ENCODE measurements around the gene RPS27. TPM values are rescaled to one million over a fixed set of nuclear protein-coding genes. Genes with fewer than 3 reads are reported as not detected.
"Not testable (repeated sequence)": the region's sequence is repeated elsewhere in the genome, so short reads cannot be mapped to it uniquely, and the experiment has no call there.

RPS27 gene
- total RNA-seq, 1 donor from 2014 or later = 2,665 TPM

DNA sequence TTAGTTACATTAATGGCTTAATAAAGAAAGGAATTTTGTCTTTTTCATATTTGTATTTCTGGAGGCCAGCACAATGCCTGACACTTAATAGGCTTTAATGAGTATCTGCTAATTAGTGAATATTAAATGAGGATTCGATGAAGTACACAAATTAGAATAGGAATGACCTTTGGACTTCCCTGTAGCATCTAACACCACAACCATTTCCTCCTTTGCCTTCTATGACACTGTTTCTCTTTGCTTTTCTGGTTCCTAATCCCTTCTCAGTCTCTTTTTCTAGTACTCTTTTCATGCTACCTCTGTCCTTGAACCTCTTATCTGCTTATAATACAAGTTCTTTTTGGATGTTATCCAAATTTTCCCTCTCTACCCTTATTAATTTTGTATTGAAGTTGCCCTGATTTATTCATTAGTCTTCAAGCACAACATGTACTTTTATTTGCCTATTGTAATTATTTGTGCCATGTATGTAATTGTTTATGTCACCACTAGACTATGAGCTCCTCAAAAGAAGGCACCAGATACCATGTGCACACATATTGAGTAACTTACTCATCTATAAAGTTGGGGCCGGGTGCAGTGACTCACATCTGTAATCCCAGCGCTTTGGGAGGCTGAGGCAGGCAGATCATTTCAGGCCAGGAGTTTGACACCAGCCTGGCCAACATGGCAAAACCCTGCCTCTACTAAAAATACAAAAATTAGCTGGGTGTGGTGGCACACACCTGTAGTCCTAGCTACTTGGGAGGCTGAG is 23.8 kb downstream of the RPS27 start:
- no peak for DNase-seq (ENCODE audit: low spot score)
- TF ChIP-seq, protein P1, sequence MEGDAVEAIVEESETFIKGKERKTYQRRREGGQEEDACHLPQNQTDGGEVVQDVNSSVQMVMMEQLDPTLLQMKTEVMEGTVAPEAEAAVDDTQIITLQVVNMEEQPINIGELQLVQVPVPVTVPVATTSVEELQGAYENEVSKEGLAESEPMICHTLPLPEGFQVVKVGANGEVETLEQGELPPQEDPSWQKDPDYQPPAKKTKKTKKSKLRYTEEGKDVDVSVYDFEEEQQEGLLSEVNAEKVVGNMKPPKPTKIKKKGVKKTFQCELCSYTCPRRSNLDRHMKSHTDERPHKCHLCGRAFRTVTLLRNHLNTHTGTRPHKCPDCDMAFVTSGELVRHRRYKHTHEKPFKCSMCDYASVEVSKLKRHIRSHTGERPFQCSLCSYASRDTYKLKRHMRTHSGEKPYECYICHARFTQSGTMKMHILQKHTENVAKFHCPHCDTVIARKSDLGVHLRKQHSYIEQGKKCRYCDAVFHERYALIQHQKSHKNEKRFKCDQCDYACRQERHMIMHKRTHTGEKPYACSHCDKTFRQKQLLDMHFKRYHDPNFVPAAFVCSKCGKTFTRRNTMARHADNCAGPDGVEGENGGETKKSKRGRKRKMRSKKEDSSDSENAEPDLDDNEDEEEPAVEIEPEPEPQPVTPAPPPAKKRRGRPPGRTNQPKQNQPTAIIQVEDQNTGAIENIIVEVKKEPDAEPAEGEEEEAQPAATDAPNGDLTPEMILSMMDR (IDR thresholded peaks at IDR 0.05; ENCODE audit: unreplicated experiment) = no peak
- H3K9me3 Mint-ChIP-seq (ENCODE audit: unreplicated experiment) = no peaks in the 10 kb centered on the region
- no peak overlapping the region for H3K4me3 Mint-ChIP-seq (ENCODE audit: unreplicated experiment)
- no peaks in the 10 kb centered on the region for H3K4me1 Mint-ChIP-seq (ENCODE audit: unreplicated experiment)
- no peak overlapping the region for H3K27ac Mint-ChIP-seq (ENCODE audit: unreplicated experiment)
- H3K27me3 Mint-ChIP-seq (ENCODE audit: unreplicated experiment) = peaks cover 3% of the 10 kb centered on the region
- H3K36me3 Mint-ChIP-seq (ENCODE audit: low read depth, unreplicated experiment) = no peaks in the 10 kb centered on the region

GRCh38 chr1:154019269-154019668 is 28.7 kb downstream of the RPS27 start:
- Mint-ChIP-seq H3K9me3 (ENCODE audit: unreplicated experiment) (no peaks in the 10 kb centered on the region), H3K27me3 (ENCODE audit: unreplicated experiment) (peaks cover 3% of the 10 kb centered on the region), H3K4me3 (ENCODE audit: unreplicated experiment) (no peak overlapping the region), H3K4me1 (ENCODE audit: unreplicated experiment) (no peaks in the 10 kb centered on the region), H3K27ac (ENCODE audit: unreplicated experiment) (no peak overlapping the region), H3K36me3 (ENCODE audit: low read depth, unreplicated experiment) (no peaks in the 10 kb centered on the region)
- no peak for DNase-seq (ENCODE audit: low spot score)
- TF ChIP-seq, protein P1 (IDR thresholded peaks at IDR 0.05; ENCODE audit: unreplicated experiment) = no peak

- Mint-ChIP-seq H3K4me1 (ENCODE audit: unreplicated experiment) (no peaks in the 10 kb centered on the region), H3K9me3 (ENCODE audit: unreplicated experiment) (no peaks in the 10 kb centered on the region), H3K27me3 (ENCODE audit: unreplicated experiment) (peaks cover 3% of the 10 kb centered on the region), H3K36me3 (ENCODE audit: low read depth, unreplicated experiment) (no peaks in the 10 kb centered on the region), H3K27ac (ENCODE audit: unreplicated experiment) (no peak overlapping the region), H3K4me3 (ENCODE audit: unreplicated experiment) (no peak overlapping the region)
- TF ChIP-seq, protein P1 (IDR thresholded peaks at IDR 0.05; ENCODE audit: unreplicated experiment) = no peak
- DNase-seq (ENCODE audit: low spot score) = no peak
Measured at GRCh38 chr1:154019940-154020339, 29.4 kb downstream of the RPS27 start.

GRCh38 chr1:154033697-154034096 is 43.1 kb downstream of the RPS27 start:
- H3K27me3 Mint-ChIP-seq (ENCODE audit: unreplicated experiment); H3K4me3 Mint-ChIP-seq (ENCODE audit: unreplicated experiment); H3K27ac Mint-ChIP-seq (ENCODE audit: unreplicated experiment); H3K9me3 Mint-ChIP-seq (ENCODE audit: unreplicated experiment); DNase-seq (ENCODE audit: low spot score); H3K36me3 Mint-ChIP-seq (ENCODE audit: low read depth, unreplicated experiment); H3K4me1 Mint-ChIP-seq (ENCODE audit: unreplicated experiment): not testable (repeated sequence)

Small RNA genes lying within 50 kb of the gene (microRNA-seq; reads per million reads assigned to microRNA genes)
- 2.3 reads per million, percentile 33 among the genes with 10 or more reads in this experiment for gene MIR6737 (ENCODE audit: unreplicated experiment)

Other genes with a start within 250 kb of the RPS27 start
- gene SLC27A3, start 215.4 kb upstream of the RPS27 start, total RNA-seq (ENCODE audit: unreplicated experiment) = 72.7 TPM
- 45.4 TPM for gene GATAD2B, start 67.8 kb upstream of the RPS27 start, total RNA-seq (ENCODE audit: unreplicated experiment)
- gene DENND4B, start 44.0 kb upstream of the RPS27 start, total RNA-seq (ENCODE audit: unreplicated experiment) = 53.1 TPM
- 69.9 TPM for gene CRTC2, start 32.1 kb upstream of the RPS27 start, total RNA-seq (ENCODE audit: unreplicated experiment)
- 136 TPM for gene SLC39A1, start 27.2 kb upstream of the RPS27 start, total RNA-seq (ENCODE audit: unreplicated experiment)
- 13.2 TPM for gene CREB3L4, start 22.9 kb upstream of the RPS27 start, total RNA-seq (ENCODE audit: unreplicated experiment)
- 58.7 TPM for gene JTB, start 13.1 kb upstream of the RPS27 start, total RNA-seq (ENCODE audit: unreplicated experiment)
- 419 TPM for gene RAB13, start 4.4 kb upstream of the RPS27 start, total RNA-seq (ENCODE audit: unreplicated experiment)
- gene NUP210L, start 164.3 kb downstream of the RPS27 start, total RNA-seq (ENCODE audit: unreplicated experiment) = 0.15 TPM
- gene TPM3, start 201.3 kb downstream of the RPS27 start, total RNA-seq (ENCODE audit: unreplicated experiment) = 689 TPM
- not detected for gene CFAP141, start 215.6 kb downstream of the RPS27 start, total RNA-seq (ENCODE audit: unreplicated experiment)
- 243 TPM for gene UBAP2L, start 230.2 kb downstream of the RPS27 start, total RNA-seq (ENCODE audit: unreplicated experiment)

All from endothelial cell (in vitro differentiated cells).